ENCODE results near the gene DPYD. TPM values are rescaled to one million over a fixed set of nuclear protein-coding genes. Genes with fewer than 3 reads are reported as not detected.

Gene DPYD
- total RNA-seq, 2 experiments from 2014 or later = 34.4 to 35.9 TPM

DNA sequence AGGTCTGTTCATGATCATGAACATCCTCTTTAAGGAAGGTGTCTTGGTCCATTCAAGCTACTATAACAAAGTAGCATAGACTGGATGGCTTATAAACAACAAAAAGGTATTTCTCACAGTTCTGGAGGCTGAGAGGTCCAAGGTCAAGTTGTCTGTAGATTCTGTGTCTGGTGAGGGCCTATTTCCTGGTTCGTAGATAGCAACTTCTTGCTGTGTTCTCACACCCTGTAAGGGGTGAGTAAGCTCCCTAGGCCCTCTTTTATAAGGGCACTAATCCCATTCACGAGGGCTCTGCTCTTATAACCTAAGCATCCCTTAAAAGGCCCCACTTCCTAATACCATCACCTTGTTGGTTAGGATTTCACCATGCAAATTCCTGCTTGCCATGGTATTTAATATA is 851.5 kb downstream of the DPYD start:
- H3K27me3 ChIP-seq (ENCODE audit: control insufficient read depth in 1 of 2, insufficient read depth in 2 of 2, low read length in 2 of 2) = no peaks in the 10 kb centered on the region
- ChIA-PET POLR2A (no interaction called here), CTCF (no interaction called here)
- Mint-ChIP-seq H3K4me3 (no peak overlapping the region), H3K27me3 (no peaks in the 10 kb centered on the region), H3K9me3 (no peaks in the 10 kb centered on the region), H3K36me3 (ENCODE audit: low read depth) (no peaks in the 10 kb centered on the region), H3K27ac (no peak overlapping the region), H3K4me1 (ENCODE audit: low read depth) (no peaks in the 10 kb centered on the region)
- no peak overlapping the region for H3K27ac ChIP-seq (ENCODE audit: low read depth in 1 of 2, low read length in 2 of 2)
- H3K4me1 ChIP-seq (ENCODE audit: insufficient read depth, low read length) = no peaks in the 10 kb centered on the region
- no peak for DNase-seq
- ATAC-seq (ENCODE audit: poor library complexity) = no peak
- H3K9me3 ChIP-seq (ENCODE audit: control insufficient read depth in 1 of 2, insufficient read depth in 1 of 2, low read length in 2 of 2) = no peaks in the 10 kb centered on the region
- intact Hi-C loops (cut with DNase I, micrococcal nuclease) = no loop called here
- TF ChIP-seq, protein P1, sequence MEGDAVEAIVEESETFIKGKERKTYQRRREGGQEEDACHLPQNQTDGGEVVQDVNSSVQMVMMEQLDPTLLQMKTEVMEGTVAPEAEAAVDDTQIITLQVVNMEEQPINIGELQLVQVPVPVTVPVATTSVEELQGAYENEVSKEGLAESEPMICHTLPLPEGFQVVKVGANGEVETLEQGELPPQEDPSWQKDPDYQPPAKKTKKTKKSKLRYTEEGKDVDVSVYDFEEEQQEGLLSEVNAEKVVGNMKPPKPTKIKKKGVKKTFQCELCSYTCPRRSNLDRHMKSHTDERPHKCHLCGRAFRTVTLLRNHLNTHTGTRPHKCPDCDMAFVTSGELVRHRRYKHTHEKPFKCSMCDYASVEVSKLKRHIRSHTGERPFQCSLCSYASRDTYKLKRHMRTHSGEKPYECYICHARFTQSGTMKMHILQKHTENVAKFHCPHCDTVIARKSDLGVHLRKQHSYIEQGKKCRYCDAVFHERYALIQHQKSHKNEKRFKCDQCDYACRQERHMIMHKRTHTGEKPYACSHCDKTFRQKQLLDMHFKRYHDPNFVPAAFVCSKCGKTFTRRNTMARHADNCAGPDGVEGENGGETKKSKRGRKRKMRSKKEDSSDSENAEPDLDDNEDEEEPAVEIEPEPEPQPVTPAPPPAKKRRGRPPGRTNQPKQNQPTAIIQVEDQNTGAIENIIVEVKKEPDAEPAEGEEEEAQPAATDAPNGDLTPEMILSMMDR (IDR thresholded peaks at IDR 0.05) = no peak
- H3K4me3 ChIP-seq (ENCODE audit: low read length) = no peak overlapping the region
- no peaks in the 10 kb centered on the region for H3K36me3 ChIP-seq (ENCODE audit: insufficient read depth, low read length)

DNA sequence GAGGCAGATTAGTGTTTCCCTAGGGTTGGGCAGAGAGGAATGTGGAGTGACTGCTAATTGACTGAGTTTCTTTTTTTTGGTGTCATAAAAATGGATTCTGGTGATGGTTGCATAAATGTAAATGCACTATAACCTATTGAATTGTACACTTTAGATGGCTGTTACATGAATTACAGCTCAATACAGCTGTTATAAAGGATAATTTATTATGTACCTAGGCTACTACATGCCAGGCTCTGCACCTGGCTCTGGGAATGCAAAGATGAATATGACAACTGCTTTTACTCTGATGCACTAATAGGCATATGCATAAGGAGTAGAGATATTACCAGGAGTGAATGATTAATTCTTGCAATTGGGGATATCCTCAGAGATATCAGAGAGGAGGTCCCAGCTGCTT is 854.0 kb downstream of the DPYD start:
- no peak overlapping the region for H3K27ac Mint-ChIP-seq
- DNase-seq (no peak), ATAC-seq (ENCODE audit: poor library complexity) (no peak)
- H3K27ac ChIP-seq (ENCODE audit: low read depth in 1 of 2, low read length in 2 of 2) = no peak overlapping the region
- H3K36me3 ChIP-seq (ENCODE audit: insufficient read depth, low read length) = no peaks in the 10 kb centered on the region
- intact Hi-C loops (cut with DNase I, micrococcal nuclease) = no loop called here
- H3K9me3 ChIP-seq (ENCODE audit: control insufficient read depth in 1 of 2, insufficient read depth in 1 of 2, low read length in 2 of 2) = no peaks in the 10 kb centered on the region
- ChIA-PET CTCF (no interaction called here), POLR2A (no interaction called here)
- TF ChIP-seq, protein P1 (IDR thresholded peaks at IDR 0.05) = no peak
- H3K4me1 Mint-ChIP-seq (ENCODE audit: low read depth) = no peaks in the 10 kb centered on the region
- no peak overlapping the region for H3K4me3 Mint-ChIP-seq
- H3K36me3 Mint-ChIP-seq (ENCODE audit: low read depth) = no peaks in the 10 kb centered on the region
- no peaks in the 10 kb centered on the region for H3K9me3 Mint-ChIP-seq
- H3K27me3 Mint-ChIP-seq = no peaks in the 10 kb centered on the region
- no peaks in the 10 kb centered on the region for H3K4me1 ChIP-seq (ENCODE audit: insufficient read depth, low read length)
- no peaks in the 10 kb centered on the region for H3K27me3 ChIP-seq (ENCODE audit: control insufficient read depth in 1 of 2, insufficient read depth in 2 of 2, low read length in 2 of 2)
- H3K4me3 ChIP-seq (ENCODE audit: low read length) = no peak overlapping the region

GRCh38 chr1:97063532-97063931 is 857.3 kb downstream of the DPYD start:
- intact Hi-C loops (cut with DNase I, micrococcal nuclease) = no loop called here
- DNase-seq (no peak), ATAC-seq (ENCODE audit: poor library complexity) (no peak)
- Histone ChIP-seq H3K4me3 (ENCODE audit: low read length) (no peak overlapping the region), H3K27me3 (ENCODE audit: control insufficient read depth in 1 of 2, insufficient read depth in 2 of 2, low read length in 2 of 2) (no peaks in the 10 kb centered on the region), H3K36me3 (ENCODE audit: insufficient read depth, low read length) (no peaks in the 10 kb centered on the region), H3K27ac (ENCODE audit: low read depth in 1 of 2, low read length in 2 of 2) (no peak overlapping the region), H3K4me1 (ENCODE audit: insufficient read depth, low read length) (no peaks in the 10 kb centered on the region), H3K9me3 (ENCODE audit: control insufficient read depth in 1 of 2, insufficient read depth in 1 of 2, low read length in 2 of 2) (no peaks in the 10 kb centered on the region)
- H3K9me3 Mint-ChIP-seq = peaks cover 4% of the 10 kb centered on the region
- no peak overlapping the region for H3K27ac Mint-ChIP-seq
- H3K27me3 Mint-ChIP-seq = no peaks in the 10 kb centered on the region
- H3K36me3 Mint-ChIP-seq (ENCODE audit: low read depth) = no peaks in the 10 kb centered on the region
- no peak overlapping the region for H3K4me3 Mint-ChIP-seq
- ChIA-PET CTCF (interaction anchor here (1.1 kb wide), 1 partner anchor 9 kb away, joined by 3 read pairs; no protein-coding TSS in a partner anchor), POLR2A (no interaction called here)
- TF ChIP-seq, protein P1 (IDR thresholded peaks at IDR 0.05) = no peak
- H3K4me1 Mint-ChIP-seq (ENCODE audit: low read depth) = no peaks in the 10 kb centered on the region

Measured in CD4-positive, alpha-beta T cell (primary cell).